Vagina (tissue), 2 donors: ENCODE measurements around the gene TTLL9. TPM values are rescaled to one million over a fixed set of nuclear protein-coding genes. Genes with fewer than 3 reads are reported as not detected.

ENCODE experiments used
- DNase-seq, 2 donors: peaks; one replicate each; pipeline ENCODE4 v3.0.0-alpha.2; 2017; ENCODE audit errors: extremely low spot score in 2 of 2
- H3K27ac ChIP-seq: fragments of 200-600 bp; sonication (generic); one replicate; pipeline ENCODE4 v1.5.1; 2019
- H3K27me3 ChIP-seq: fragments of 200-600 bp; sonication (generic); one replicate; pipeline ENCODE4 v1.5.1; 2019
- H3K36me3 ChIP-seq, 2 donors: fragments of 200-600 bp; sonication (generic); one replicate each; pipeline ENCODE4 v1.5.1; 2017 to 2019
- H3K4me1 ChIP-seq: fragments of 200-600 bp; sonication (generic); one replicate; pipeline ENCODE4 v1.5.1; 2019
- H3K4me3 ChIP-seq, 2 donors: fragments of 200-600 bp; sonication (generic); 1 replicate in 1 of 2; 2 replicates in 1 of 2; pipeline ENCODE4 v1.5.1; 2016 to 2019
- H3K9me3 ChIP-seq: fragments of 200-600 bp; sonication (generic); one replicate; pipeline ENCODE4 v1.5.1; 2019
- POLR2A ChIP-seq, 2 donors: fragments of 450-650 bp; IDR thresholded peaks; one replicate each; pipeline ENCODE4 v1.6.1; 2017; ENCODE audit warnings: antibody characterized with exemption in 2 of 2, mild to moderate bottlenecking in 2 of 2, moderate library complexity in 2 of 2
- POLR2AphosphoS5 ChIP-seq, 2 donors: sonication (generic); formaldehyde crosslinking; IDR thresholded peaks; one replicate each; pipeline ENCODE4 v1.9.0; 2017; ENCODE audit warnings: antibody characterized with exemption in 2 of 2, mild to moderate bottlenecking in 2 of 2, low read depth in 1 of 2; ENCODE audit not compliant: insufficient read depth in 1 of 2
- intact Hi-C: fragments of 100-400 bp; cut with DNase I; formaldehyde crosslinking; loops from one replicate; pipeline ENCODE4 v1.15.1; 2023
- total RNA-seq: library from RNA; depleted of rRNA; stranded (reverse); fragments of >200 nt; gene quantifications from one replicate; pipeline ENCODE4 v1.2.3, GENCODE V29; 2016
- TF ChIP-seq, protein P1 (sequence below), 3 experiments: fragments of 450-650 bp in 2 of 3; fragments of 200-600 bp in 1 of 3; sonication (generic) in 1 of 3; IDR thresholded peaks; one replicate each; pipeline ENCODE4 v1.5.1; 2017 to 2019; ENCODE audit warnings: antibody characterized with exemption in 3 of 3, mild to moderate bottlenecking in 2 of 3, moderate library complexity in 2 of 3

TTLL9 gene
- total RNA-seq, 1 donor from 2014 or later: not detected

- Histone ChIP-seq H3K36me3 (no peaks in the 10 kb centered on the region), H3K4me3 (peak within 1 kb of the TSS; percentile 5 to 31), H3K27me3 (no peaks in the 10 kb centered on the region), H3K9me3 (no peaks in the 10 kb centered on the region), H3K4me1 (peaks cover 35% of the 10 kb centered on the region), H3K27ac (peak within 1 kb of the TSS; percentile 66)
- no peak for DNase-seq
- TF ChIP-seq POLR2A (IDR thresholded peaks at IDR 0.05) (no peak), POLR2AphosphoS5 (IDR thresholded peaks at IDR 0.05; ENCODE audit: insufficient read depth in 1 of 2, low read depth in 1 of 2) (peak in 1 of 2 donors; percentile 56)
- TF ChIP-seq, protein P1, sequence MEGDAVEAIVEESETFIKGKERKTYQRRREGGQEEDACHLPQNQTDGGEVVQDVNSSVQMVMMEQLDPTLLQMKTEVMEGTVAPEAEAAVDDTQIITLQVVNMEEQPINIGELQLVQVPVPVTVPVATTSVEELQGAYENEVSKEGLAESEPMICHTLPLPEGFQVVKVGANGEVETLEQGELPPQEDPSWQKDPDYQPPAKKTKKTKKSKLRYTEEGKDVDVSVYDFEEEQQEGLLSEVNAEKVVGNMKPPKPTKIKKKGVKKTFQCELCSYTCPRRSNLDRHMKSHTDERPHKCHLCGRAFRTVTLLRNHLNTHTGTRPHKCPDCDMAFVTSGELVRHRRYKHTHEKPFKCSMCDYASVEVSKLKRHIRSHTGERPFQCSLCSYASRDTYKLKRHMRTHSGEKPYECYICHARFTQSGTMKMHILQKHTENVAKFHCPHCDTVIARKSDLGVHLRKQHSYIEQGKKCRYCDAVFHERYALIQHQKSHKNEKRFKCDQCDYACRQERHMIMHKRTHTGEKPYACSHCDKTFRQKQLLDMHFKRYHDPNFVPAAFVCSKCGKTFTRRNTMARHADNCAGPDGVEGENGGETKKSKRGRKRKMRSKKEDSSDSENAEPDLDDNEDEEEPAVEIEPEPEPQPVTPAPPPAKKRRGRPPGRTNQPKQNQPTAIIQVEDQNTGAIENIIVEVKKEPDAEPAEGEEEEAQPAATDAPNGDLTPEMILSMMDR (IDR thresholded peaks at IDR 0.05): no peak
- intact Hi-C loops: no loop called here
Measured at GRCh38 chr20:31845300-31845863, 25.1 kb upstream of the TTLL9 start, which contains the start of gene FOXS1. FOXS1 (minus strand) TSS chr20:31845604; CDS start chr20:31845542, 62 bp downstream.

GRCh38 chr20:31846793-31847138 is 23.7 kb upstream of the TTLL9 start:
- Histone ChIP-seq H3K9me3 (no peaks in the 10 kb centered on the region), H3K36me3 (no peaks in the 10 kb centered on the region)

GRCh38 chr20:31848088-31848999 is 22.1 kb upstream of the TTLL9 start:
- peaks cover 23% of the 10 kb centered on the region for H3K4me1 ChIP-seq
- H3K4me3 ChIP-seq: no peak overlapping the region
- no peaks in the 10 kb centered on the region for H3K27me3 ChIP-seq
- intact Hi-C loops: no loop called here
- no peak overlapping the region for H3K27ac ChIP-seq
- H3K9me3 ChIP-seq: no peaks in the 10 kb centered on the region
- TF ChIP-seq, protein P1 (IDR thresholded peaks at IDR 0.05): no peak
- no peak for TF ChIP-seq POLR2AphosphoS5 (IDR thresholded peaks at IDR 0.05; ENCODE audit: insufficient read depth in 1 of 2, low read depth in 1 of 2)
- no peak for TF ChIP-seq POLR2A (IDR thresholded peaks at IDR 0.05)
- no peak for DNase-seq
- H3K36me3 ChIP-seq: no peaks in the 10 kb centered on the region

More at GRCh38 chr20:31846793-31847138, 23.7 kb upstream of the TTLL9 start:
- intact Hi-C loops: no loop called here
- H3K4me1 ChIP-seq: peaks cover 25% of the 10 kb centered on the region
- no peak for DNase-seq
- no peak for TF ChIP-seq POLR2A (IDR thresholded peaks at IDR 0.05)
- TF ChIP-seq POLR2AphosphoS5 (IDR thresholded peaks at IDR 0.05; ENCODE audit: insufficient read depth in 1 of 2, low read depth in 1 of 2): no peak
- TF ChIP-seq, protein P1 (IDR thresholded peaks at IDR 0.05): peak in 1 of 3 experiments; percentile 24
- no peaks in the 10 kb centered on the region for H3K27me3 ChIP-seq
- no peak overlapping the region for H3K27ac ChIP-seq
- H3K4me3 ChIP-seq: no peak overlapping the region

DNA sequence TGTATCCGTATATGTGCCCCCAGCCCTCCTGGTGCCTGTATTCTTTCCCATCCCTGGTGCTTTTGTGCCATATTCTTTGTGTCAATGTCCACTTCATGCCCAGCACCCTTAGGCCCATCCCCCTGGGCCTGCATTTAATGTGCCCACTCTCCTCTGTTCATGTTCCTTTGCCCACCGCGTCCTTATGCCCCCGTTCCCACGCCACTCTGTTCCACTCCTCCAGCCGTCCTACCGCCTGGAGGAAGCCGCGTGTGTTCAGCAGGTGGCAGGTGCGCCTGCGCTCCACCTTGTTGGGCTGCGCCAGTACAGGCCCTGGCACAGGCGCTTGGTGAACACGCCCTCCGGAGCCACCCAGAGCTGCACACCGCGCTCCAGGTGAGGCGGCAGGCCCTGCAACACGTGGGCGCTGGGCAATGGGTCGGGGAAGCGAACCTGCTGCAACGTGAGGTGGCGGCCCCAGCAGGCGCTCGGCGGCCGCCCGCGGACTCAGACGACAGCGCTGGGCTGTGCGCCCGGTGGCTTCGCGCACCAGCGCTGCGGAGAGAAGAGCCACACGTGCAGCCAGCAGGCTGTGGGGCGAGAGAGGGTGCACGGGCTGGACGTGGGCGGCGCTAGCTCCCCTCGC is 21.0 kb upstream of the TTLL9 start:
- Histone ChIP-seq H3K4me1 (peaks cover 23% of the 10 kb centered on the region), H3K9me3 (no peaks in the 10 kb centered on the region), H3K27me3 (no peaks in the 10 kb centered on the region), H3K4me3 (no peak overlapping the region), H3K36me3 (no peaks in the 10 kb centered on the region), H3K27ac (no peak overlapping the region)
- DNase-seq: no peak
- intact Hi-C loops: no loop called here
- TF ChIP-seq POLR2AphosphoS5 (IDR thresholded peaks at IDR 0.05; ENCODE audit: insufficient read depth in 1 of 2, low read depth in 1 of 2) (peak in 1 of 2 donors; percentile 14), POLR2A (IDR thresholded peaks at IDR 0.05) (no peak)
- TF ChIP-seq, protein P1 (IDR thresholded peaks at IDR 0.05): no peak
